ENCODE results near the gene ALG3.

DNA sequence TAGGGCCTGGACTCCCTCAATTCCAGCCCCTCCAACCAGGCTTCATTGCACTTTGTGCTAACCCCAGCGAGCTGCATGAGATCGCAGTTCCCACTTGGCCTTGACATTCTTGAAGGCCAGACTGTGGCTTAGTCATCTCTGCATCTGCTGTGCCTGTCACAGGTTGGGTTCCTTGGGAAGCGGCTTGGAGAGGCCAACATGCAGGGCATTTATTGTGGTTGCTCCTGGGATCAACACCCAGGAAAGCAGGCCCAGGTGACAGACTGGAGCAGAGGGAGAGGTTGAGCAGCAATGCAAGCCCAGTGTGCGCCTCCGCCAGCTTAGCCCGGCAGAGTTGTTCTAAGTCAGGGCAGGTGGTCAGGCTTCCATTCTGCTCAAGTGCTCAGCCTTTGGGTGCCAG, 52.2 kb downstream of the ALG3 start:
- TF ChIP-seq EZH2phosphoT487 (IDR thresholded peaks at IDR 0.05; ENCODE audit: insufficient read depth, low read depth), result no peak
- no peak for TF ChIP-seq EZH2 (IDR thresholded peaks at IDR 0.05; ENCODE audit: insufficient read depth, poor library complexity, severe bottlenecking)

All from GM23248 (cell line).